Amygdala (tissue), 56 donors: ENCODE data around the gene FUS.
"Not testable (repeated sequence)": the region's sequence is repeated elsewhere in the genome, so short reads cannot be mapped to it uniquely, and the experiment has no call there.

ENCODE experiments used
- DNase-seq, 56 donors: peaks; one replicate each; lab custom pipeline; 2025; lab: John Stamatoyannopoulos, UW

Gene FUS

DNA sequence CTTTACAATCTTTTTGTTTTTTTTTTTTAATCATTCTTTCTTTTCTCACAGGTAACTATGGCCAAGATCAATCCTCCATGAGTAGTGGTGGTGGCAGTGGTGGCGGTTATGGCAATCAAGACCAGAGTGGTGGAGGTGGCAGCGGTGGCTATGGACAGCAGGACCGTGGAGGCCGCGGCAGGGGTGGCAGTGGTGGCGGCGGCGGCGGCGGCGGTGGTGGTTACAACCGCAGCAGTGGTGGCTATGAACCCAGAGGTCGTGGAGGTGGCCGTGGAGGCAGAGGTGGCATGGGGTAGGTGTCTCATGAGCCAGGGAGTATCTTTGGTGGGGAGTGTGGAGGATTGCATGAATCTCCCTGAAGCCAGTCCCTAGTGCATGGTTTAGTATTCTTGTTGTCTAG is 4.9 kb downstream of the FUS start:
- no peak for DNase-seq

DNA sequence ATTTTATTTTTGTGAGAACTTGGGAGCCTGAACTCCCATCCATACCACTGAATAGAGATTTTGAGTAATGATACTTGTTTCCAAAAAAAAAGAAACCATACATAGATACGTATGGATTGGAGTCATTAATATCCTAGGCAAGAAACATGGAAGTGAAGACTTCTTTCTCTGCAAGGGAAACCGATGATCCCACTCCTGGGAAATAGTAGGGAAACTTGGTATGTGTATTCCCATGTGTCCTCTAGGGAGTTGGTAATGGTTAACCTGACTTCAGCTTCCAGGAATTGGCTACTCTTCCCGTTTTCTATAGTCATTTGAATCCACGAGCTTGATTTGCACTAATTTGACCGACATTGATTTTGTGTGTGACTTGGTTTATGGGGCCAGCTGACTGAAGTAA is 5.4 kb downstream of the FUS start:
- DNase-seq, result no peak

DNA sequence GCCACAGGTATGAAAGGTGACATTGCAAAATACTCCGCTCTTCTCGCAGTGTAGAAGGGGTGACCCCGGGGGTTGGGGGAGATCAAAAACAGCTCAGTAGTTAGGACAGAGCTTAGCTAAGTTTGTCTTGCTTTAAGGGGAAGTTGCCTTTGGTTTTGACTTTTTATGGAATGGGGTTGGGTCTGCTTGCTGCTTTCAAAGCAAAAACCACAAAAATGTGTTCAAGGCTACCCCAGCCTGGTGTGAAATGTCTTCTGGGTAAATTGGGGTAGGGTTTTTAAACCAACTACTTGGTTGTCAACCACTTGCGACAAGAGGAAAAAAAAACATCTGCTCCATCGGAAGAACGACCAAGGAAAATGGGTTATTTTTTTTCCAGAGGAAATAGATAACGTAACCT is 6.2 kb downstream of the FUS start:
- no peak for DNase-seq

- no peak for DNase-seq
These were observed 7.2 kb downstream of the FUS start for GRCh38 chr16:31186930-31187807.

DNA sequence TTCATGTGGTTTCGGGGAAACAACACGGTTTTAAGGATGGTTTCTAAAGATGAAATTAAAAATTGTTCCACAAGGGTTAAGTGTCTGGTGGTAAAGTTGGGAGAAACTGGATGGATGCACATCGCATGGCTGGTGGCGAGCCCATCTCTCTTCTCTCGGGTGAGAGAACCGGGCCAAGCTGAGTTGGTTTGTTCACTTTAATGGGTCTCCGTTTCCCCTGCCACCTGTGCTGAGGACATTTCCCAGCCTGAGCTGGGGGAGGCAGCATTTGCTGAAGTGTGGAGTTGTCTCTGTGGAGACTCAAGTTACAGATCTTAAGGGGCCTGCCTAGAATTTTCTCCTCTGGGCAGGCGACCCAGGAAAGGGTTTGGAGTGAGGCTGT is 7.9 kb downstream of the FUS start:
- DNase-seq, result no peak

GRCh38 chr16:31188450-31189411 is 8.8 kb downstream of the FUS start:
- DNase-seq, result no peak

- DNase-seq, result no peak
These were observed 9.5 kb downstream of the FUS start for GRCh38 chr16:31189412-31189778.

- no peak for DNase-seq
These were observed 10.1 kb downstream of the FUS start for GRCh38 chr16:31190061-31190460.

DNA sequence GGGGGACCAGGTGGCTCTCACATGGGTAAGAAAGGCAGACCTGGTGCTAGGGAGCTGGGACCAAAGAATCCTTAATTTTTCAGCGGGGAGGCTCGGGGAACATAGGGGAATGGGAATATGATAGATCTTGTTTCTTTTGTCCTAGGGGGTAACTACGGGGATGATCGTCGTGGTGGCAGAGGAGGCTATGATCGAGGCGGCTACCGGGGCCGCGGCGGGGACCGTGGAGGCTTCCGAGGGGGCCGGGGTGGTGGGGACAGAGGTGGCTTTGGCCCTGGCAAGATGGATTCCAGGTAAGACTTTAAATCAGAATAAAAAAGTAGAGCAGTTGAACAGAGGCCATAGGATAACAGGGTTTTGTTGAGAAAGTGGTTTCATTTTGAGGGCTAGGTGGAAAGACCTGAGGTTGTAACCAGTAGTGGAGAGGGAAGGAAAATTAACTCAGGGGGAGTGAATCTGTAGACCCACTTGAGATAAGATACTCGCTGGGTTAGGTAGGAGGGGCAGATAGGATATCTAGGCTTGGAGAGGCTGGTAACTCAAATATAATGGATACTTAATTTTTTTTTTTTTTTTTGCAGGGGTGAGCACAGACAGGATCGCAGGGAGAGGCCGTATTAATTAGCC is 11.0 kb downstream of the FUS start:
- DNase-seq, result no peak

GRCh38 chr16:31191697-31192428 is 11.9 kb downstream of the FUS start:
- DNase-seq, result no peak

DNA sequence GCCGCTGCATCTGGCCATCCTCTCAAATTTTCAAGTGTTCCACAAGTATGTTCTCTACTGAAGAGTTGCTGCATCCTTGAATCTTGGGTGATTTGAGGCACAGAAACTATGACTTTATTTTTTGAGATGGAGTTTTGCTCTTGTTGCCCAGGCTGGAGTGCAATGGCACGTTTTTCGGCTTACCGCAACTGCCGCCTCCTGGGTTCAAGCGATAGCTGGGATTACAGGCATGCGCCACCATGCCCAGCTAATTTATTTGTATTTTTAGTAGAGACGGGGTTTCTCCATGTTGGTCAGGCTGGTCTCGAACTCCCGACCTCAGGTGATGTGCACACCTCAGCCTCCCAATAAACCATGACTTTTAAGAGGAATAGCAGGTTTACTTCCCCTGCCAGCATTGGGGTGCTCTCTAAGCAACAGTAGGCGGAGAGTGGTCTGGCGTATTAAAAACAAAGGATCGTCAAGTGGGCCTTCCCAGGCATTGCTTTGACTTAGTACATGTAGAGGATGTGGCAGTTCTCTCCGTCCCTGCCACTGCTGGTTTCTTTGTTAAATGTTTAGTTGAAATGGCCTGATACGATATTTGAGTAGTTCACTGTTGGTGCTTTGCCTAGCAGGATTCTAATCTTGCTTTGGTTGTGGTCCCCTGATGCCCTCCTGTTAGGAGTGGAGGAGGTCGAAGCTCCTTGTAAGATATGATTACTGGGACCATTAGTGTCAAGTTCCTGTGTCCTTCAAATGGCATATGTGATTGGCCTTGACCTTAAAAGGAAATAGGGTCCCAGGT is 13.1 kb downstream of the FUS start:
- DNase-seq, result no peak

DNA sequence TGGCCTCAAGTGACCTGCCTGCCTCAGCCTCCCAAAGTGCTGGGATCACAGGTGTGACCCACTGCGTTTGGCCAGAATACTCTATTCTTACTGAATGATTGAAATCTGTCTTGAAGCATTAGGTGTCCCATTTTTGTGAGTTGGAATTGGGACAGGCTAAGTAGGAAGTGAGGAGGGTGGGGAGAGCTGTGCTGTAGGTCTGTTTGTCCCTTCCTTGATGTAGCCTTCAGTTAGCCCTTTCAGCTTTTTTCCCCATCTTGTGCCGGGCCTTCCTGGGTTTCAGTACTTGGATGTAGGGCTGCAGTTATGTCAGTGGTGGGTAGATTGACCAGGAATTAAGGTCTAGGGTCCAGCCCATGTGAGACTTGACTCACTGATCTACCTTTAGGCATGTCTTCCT is 13.9 kb downstream of the FUS start:
- DNase-seq, result no peak

DNA sequence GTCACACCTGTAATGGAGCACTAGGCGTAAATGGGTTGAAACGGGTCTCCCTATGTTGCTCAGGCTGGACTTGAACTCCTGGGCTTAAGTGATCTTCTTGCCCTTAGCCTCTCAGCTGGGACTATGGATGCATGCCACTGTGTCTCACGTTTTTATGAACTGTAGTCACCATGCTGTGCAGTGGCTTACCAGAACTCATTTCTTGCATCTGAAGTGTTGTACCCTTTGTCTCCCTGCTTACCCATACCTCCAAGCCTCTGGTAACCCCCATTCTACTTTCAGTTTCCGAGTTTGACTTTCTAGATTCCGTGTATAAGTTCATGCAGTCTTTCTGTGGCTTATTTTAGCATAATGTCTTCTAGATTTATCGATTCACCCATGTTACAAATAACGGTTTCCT is 15.0 kb downstream of the FUS start:
- no peak for DNase-seq

GRCh38 chr16:31195861-31196260 is 15.9 kb downstream of the FUS start:
- DNase-seq, result not testable (repeated sequence)

GRCh38 chr16:31196324-31197088 is 16.6 kb downstream of the FUS start:
- DNase-seq, result no peak

- no peak for DNase-seq
These were observed 18.4 kb downstream of the FUS start for GRCh38 chr16:31198207-31198882.

- no peak for DNase-seq
These were observed 19.6 kb downstream of the FUS start for GRCh38 chr16:31199430-31200041.

DNA sequence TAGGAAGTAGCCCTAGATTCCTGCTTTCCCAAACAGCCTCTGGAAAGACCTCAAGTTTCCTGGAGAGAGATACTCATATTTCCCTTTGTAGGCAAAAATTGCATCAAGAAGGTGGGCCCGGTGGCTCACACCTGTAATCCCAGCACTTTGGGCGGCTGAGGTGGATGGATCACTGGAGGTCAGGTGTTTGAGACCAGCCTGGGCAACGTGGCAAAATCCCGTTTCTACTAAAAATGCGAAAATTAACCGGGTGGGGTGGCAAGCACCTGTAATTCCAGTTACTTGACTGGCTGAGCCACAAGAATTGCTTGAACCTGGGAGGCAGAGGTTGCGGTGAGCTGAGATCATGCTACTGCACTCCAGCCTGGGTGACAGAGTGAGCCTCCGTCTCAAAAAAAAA is 20.2 kb downstream of the FUS start:
- DNase-seq, result not testable (repeated sequence)
